WTC11 (cell line): ENCODE data around the gene CLPTM1L.

Source experiments
- CTCF ChIP-seq: fragments of 200-600 bp; IDR thresholded peaks from 2 replicates; pipeline ENCODE4 v1.8.0; 2022; ENCODE audit warnings: antibody characterized with exemption
- FOXJ3 ChIP-seq: sonication (generic); formaldehyde crosslinking; IDR thresholded peaks from 2 replicates; pipeline ENCODE4 v1.9.0; 2021; ENCODE audit warnings: missing genetic modification reagents, mild to moderate bottlenecking, borderline replicate concordance
- GTF2I ChIP-seq: fragments of 250-450 bp; sonication (Bioruptor Pico); conservative IDR thresholded peaks from 2 replicates; pipeline ENCODE4 v1.4.0; 2021; ENCODE audit warnings: mild to moderate bottlenecking
- HMGXB4 ChIP-seq: sonication (generic); formaldehyde crosslinking; IDR thresholded peaks from 2 replicates; pipeline ENCODE4 v1.8.1; 2023; ENCODE audit warnings: mild to moderate bottlenecking, moderate library complexity, missing genetic modification reagents
- ZNF317 ChIP-seq: sonication (generic); formaldehyde crosslinking; IDR thresholded peaks from 2 replicates; pipeline ENCODE4 v1.8.1; 2023; ENCODE audit warnings: low read depth, mild to moderate bottlenecking, moderate library complexity, missing genetic modification reagents, borderline replicate concordance

GRCh38 chr5:1368756-1369155 is 23.9 kb upstream of the CLPTM1L start:
- TF ChIP-seq HMGXB4 (CRISPR knock-in tag) (no peak), CTCF (no peak), GTF2I (CRISPR knock-in tag) (no peak), ZNF317 (no peak), FOXJ3 (CRISPR knock-in tag) (no peak)
